Muscle layer of colon (tissue), 2 donors: ENCODE data around the gene LGALS9.

Source experiments
- H3K27ac ChIP-seq: one replicate; pipeline ENCODE4 v1.7.0; 2013; ENCODE audit warnings: low read depth, mild to moderate bottlenecking, low read length, moderate library complexity
- H3K27me3 ChIP-seq, 2 donors: one replicate each; pipeline ENCODE4 v1.7.0; 2013; ENCODE audit warnings: low read length in 2 of 2, mild to moderate bottlenecking in 2 of 2; ENCODE audit not compliant: insufficient read depth in 2 of 2, control insufficient read depth in 1 of 2
- H3K36me3 ChIP-seq: one replicate; pipeline ENCODE4 v1.7.0; 2013; ENCODE audit warnings: mild to moderate bottlenecking, low read length; ENCODE audit not compliant: insufficient read depth
- H3K4me1 ChIP-seq: one replicate; pipeline ENCODE4 v1.7.0; 2013; ENCODE audit warnings: mild to moderate bottlenecking, low read length; ENCODE audit not compliant: insufficient read depth
- H3K4me3 ChIP-seq, 2 donors: one replicate each; pipeline ENCODE4 v1.7.0; 2013; ENCODE audit warnings: low read length in 2 of 2, low read depth in 1 of 2, mild to moderate bottlenecking in 1 of 2, moderate library complexity in 1 of 2
- H3K9ac ChIP-seq: one replicate; pipeline ENCODE4 v1.7.0; 2013; ENCODE audit warnings: low read length
- H3K9me3 ChIP-seq: one replicate; pipeline ENCODE4 v1.7.0; 2013; ENCODE audit warnings: mild to moderate bottlenecking, low read length
- donor health status: abdominal sarcoma.
- donor health status: Adenocarcinoma of cecum.

LGALS9 gene

DNA sequence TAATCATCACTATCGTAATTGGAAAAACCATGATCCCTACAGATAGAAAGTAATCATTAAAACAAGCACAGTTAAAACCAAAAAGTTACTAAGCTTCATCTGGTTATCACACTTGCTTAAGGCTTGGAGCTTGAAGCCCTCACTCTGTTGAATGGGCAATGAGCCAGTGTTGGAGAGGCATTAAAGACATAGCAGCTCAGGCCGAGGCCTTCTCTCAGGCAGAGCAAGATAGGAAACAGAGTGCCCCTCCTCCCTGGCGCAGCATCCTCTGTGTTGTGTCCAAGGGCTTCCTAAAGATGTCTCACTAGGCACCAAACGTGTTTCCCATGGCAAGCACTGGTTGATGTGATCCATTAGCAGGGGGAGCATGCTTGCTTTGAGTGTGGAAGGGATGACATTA, 34.9 kb upstream of the LGALS9 start:
- Histone ChIP-seq H3K9me3 (no peaks in the 10 kb centered on the region), H3K27me3 (no peaks in the 10 kb centered on the region), H3K27ac (peak overlapping the region; percentile 32), H3K36me3 (peaks cover 27% of the 10 kb centered on the region), H3K9ac (no peak overlapping the region), H3K4me1 (peaks cover 12% of the 10 kb centered on the region), H3K4me3 (no peak overlapping the region)

DNA sequence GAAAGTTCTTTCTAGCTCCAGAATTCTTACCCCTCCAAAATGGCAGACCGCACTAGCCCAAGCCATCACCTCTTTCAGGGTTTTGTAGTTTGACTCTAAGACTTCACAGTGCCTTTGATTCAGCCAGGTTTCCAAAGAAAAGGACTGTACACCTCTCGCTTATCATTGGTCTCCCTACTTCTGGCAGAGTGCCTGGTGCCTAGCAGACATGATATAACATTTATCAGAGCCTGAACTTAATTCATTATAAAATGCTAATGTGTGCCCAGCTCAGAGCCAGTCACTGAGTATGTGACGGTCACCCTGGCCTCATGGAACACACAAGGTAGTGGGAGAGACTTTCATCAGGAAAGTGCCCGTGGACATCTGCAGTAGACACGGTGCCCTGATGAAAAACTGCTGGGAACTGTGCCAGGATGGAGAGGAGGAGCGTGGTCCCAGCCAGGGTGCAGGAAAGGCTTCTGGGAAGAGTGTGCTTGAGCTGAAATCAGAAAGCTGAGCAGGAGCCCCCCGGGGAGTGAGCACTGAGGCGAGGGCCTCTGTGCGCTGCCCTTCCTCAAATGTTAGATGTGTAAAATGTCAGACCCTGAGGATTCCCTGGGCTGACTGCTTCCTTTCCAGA, 34.3 kb upstream of the LGALS9 start:
- no peak overlapping the region for H3K4me3 ChIP-seq
- peaks cover 27% of the 10 kb centered on the region for H3K36me3 ChIP-seq
- H3K27me3 ChIP-seq: no peaks in the 10 kb centered on the region
- H3K9ac ChIP-seq: no peak overlapping the region
- peaks cover 17% of the 10 kb centered on the region for H3K4me1 ChIP-seq
- H3K27ac ChIP-seq: peak overlapping the region; percentile 32
- no peaks in the 10 kb centered on the region for H3K9me3 ChIP-seq

DNA sequence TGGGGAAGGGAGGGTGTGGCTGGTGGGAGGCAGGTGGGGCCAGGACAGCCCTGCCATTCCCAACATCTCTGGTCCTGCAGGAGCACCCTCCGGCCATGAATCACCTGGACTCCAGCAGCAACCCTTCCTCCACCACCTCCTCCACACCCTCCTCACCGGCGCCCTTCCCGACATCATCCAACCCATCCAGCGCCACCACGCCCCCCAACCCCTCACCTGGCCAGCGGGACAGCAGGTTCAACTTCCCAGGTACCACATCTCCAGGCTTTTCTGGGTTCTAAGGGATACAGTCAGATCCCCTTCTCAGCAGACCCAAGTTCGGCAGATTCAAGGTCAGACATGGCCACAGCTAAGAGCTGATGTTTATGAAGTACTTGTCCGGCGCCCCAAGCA, 33.8 kb upstream of the LGALS9 start:
- Histone ChIP-seq H3K27ac (no peak overlapping the region), H3K27me3 (no peaks in the 10 kb centered on the region), H3K9ac (no peak overlapping the region), H3K4me1 (peaks cover 20% of the 10 kb centered on the region), H3K9me3 (no peaks in the 10 kb centered on the region), H3K4me3 (no peak overlapping the region), H3K36me3 (peaks cover 27% of the 10 kb centered on the region)

DNA sequence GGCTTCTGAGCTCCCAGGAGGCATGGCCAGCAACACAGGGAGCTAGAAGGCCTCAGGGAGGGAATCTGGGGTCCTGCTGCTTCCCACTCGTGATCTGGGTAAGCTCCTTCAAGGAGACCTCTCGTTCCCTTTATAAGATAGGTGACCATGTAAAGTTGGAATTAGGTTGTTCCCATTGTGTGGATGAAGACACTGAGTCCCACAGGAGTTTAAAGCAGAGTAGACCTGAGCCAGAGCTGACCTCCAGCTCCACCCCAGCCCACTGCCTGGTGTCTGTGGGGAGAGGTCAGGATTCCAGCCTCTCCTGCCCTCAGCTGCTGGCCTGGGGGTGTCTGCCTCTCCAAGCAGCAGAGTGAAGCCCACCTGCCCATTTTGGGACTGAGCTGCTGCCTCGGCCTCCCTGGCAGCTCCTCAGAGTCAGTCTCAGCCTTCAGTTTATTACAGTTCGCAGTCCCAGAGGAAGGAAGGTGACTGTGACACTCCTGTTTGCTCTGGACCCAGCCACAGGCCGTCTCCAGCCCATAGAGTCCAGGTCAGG, 33.1 kb upstream of the LGALS9 start:
- no peak overlapping the region for H3K9ac ChIP-seq
- H3K4me3 ChIP-seq: no peak overlapping the region
- H3K27me3 ChIP-seq: no peaks in the 10 kb centered on the region
- peaks cover 24% of the 10 kb centered on the region for H3K36me3 ChIP-seq
- H3K27ac ChIP-seq: no peak overlapping the region
- no peaks in the 10 kb centered on the region for H3K9me3 ChIP-seq
- H3K4me1 ChIP-seq: peaks cover 20% of the 10 kb centered on the region

DNA sequence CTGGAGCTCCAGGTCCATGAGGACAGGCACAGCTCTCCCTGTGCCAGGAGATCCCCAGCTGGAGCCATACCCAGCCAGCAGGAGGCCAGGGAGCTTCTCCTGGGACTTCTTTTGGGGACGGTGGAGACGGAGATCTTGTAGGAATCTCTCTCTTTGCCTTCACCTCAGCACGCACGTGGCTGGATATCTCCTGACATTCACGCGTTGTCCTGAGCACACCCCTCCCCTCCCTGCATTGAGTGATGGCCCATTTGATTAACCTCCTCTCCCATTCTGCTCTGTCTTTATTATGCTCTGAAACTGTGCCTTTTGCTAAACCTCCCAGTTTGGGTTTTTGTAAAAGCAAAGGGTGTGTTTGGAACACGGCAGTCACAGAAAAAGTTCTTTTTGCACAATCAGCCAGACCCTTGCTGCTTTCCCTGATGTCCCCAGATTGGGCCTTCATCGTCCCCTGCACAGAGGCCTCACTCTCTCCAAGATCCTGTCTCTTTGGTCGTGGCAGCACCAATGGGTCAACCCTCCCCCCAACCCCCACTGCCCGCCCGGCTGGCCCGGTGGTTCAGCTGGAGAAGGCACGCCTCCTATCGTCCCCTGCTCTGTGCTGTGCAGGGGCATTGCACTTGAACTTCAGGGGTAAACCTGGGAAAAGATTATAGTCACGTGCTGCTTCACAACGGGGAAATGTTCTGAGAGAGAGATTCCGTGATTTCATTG, 32.5 kb upstream of the LGALS9 start:
- no peaks in the 10 kb centered on the region for H3K9me3 ChIP-seq
- no peaks in the 10 kb centered on the region for H3K27me3 ChIP-seq
- H3K4me1 ChIP-seq: peaks cover 20% of the 10 kb centered on the region
- H3K36me3 ChIP-seq: peaks cover 18% of the 10 kb centered on the region
- no peak overlapping the region for H3K4me3 ChIP-seq
- no peak overlapping the region for H3K9ac ChIP-seq
- H3K27ac ChIP-seq: no peak overlapping the region

DNA sequence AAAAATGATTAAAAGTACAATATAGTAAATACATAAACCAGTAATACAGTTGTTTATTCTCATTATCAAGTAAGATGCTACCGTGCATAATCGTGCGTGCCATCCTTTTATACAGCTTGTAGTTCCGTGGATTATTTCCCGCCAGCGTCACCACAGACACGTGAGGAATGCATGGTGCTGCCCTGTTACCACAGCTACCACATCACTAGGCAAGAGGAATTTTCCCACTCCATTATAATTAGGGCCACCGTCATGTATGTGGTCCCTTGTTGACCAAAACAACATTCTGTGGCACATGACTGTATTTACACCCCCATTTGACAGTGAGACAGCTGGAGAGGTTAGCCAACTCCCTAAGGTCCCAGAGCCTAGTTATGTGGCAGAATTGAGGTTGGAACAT, 30.5 kb upstream of the LGALS9 start:
- H3K4me1 ChIP-seq: peaks cover 19% of the 10 kb centered on the region
- H3K4me3 ChIP-seq: no peak overlapping the region
- H3K27ac ChIP-seq: no peak overlapping the region
- H3K36me3 ChIP-seq: peaks cover 37% of the 10 kb centered on the region
- H3K27me3 ChIP-seq: no peaks in the 10 kb centered on the region
- no peak overlapping the region for H3K9ac ChIP-seq
- no peaks in the 10 kb centered on the region for H3K9me3 ChIP-seq

DNA sequence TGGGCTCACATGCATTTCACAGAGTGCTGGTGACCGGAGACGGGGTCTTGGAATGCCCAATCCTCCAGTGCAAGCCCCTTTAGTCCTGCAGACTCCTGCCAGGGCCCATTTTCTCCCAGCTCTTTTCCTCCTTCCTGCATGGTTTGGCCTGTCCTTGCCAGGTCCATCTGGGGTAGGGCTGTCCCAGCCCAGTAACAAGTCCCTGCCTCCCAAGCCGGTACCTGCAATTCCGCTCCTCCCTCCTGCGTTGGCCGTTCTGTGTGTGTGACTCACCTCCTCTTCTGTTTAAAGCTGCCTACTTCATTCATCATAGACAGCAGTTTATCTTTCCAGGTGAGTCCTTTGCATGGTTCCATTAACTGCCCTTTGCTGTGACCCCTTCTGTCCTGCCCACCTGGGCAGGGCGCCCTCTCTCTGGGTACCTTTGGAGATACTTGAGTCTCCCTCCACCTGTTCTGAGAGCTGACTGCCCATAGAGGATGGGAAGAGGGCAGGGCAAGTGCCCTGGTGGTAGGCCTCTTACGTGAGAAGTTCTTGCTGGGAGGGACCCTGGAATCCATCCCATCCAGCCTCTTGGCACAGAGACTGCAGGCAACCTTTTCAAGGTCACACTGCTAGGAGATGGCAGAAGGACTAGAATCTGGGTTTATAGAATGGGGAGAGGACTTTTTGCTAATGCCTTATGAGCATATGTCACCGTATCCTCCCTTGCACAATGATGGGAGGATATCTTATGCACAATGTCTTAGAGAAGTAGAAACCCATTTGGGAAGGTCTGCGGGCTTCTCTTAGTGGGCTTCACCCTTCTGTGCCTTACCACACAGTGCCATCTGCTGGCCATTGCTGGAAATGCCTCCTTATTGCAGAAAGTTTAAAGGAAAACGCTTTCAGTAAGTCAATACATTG, 29.7 kb upstream of the LGALS9 start:
- H3K4me1 ChIP-seq: peaks cover 11% of the 10 kb centered on the region
- no peak overlapping the region for H3K27ac ChIP-seq
- H3K27me3 ChIP-seq: no peaks in the 10 kb centered on the region
- H3K9me3 ChIP-seq: no peaks in the 10 kb centered on the region
- no peak overlapping the region for H3K4me3 ChIP-seq
- H3K36me3 ChIP-seq: peaks cover 43% of the 10 kb centered on the region
- H3K9ac ChIP-seq: no peak overlapping the region

DNA sequence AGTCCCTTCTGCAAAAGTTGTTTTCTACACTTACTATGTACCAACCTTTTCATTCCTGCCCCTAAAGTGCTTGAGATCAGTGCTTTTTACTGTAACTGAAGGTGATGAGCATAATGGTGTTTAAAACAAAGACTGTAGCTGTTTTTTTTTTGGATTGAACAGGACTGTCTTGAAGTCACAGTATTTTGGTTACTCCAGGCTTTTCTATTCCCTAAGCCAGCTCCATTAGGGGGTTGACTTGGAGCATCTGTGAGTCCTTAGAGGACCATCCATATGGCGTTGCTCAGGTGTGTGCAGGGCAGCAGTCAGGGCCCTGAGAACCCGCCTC, 29.0 kb upstream of the LGALS9 start:
- Histone ChIP-seq H3K36me3 (peaks cover 44% of the 10 kb centered on the region), H3K4me1 (peaks cover 8% of the 10 kb centered on the region), H3K9me3 (no peaks in the 10 kb centered on the region), H3K27ac (no peak overlapping the region), H3K27me3 (no peaks in the 10 kb centered on the region), H3K9ac (no peak overlapping the region), H3K4me3 (no peak overlapping the region)

DNA sequence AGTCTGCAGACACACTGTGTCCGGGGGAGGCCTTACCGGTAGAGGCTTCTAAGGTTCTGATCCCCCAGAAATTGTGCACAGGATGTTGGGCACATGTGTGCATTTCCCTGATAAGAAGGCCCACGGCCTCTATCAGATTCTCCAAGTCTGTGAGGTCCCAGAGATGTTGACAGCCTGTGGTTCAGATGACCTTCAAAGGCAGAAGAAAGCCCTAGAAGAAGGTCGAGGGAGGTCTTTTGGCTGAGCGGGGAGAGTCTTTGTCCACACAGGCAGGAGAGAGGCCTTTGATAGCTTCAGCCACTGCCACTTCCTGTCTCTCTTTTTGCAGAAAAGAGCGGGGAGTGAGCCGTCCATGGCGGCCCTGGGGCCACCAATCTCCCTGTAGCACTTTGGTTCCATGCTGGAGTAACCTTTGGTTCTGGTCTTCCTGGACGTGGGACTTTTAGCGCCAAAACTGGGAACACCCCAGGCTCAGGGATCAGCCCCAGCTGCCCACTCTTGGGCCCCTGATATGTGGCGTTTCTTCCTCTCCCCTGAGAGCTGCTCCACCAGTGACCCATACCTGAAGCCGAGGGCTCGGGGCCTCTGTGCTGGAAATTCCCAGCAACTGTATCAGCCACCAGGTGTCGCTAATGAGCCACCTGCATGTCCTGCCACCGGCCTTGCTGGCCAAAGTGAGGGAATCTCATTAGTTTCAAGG, 28.1 kb upstream of the LGALS9 start:
- Histone ChIP-seq H3K9me3 (no peaks in the 10 kb centered on the region), H3K9ac (no peak overlapping the region), H3K4me3 (no peak overlapping the region), H3K27me3 (no peaks in the 10 kb centered on the region), H3K36me3 (peaks cover 46% of the 10 kb centered on the region), H3K4me1 (peaks cover 8% of the 10 kb centered on the region), H3K27ac (no peak overlapping the region)

DNA sequence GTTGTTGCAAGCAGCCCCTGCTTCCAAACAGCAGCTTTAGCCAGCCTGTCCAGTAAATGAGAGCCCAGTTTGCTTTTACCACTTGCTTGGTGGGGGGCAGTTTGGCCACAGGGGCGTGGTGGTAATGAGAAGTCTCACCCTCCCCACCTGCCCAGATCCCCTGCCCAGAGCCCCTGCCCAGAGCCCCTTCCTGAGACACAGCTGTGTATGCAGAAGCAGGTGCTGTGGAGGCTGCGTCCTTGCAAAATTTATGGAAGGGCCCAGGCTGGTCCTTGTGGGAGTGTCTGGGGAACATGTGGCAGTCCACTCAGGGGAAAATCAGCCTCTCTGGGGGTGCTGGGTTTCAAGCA, 27.6 kb upstream of the LGALS9 start:
- Histone ChIP-seq H3K27ac (no peak overlapping the region), H3K4me1 (peaks cover 8% of the 10 kb centered on the region), H3K27me3 (no peaks in the 10 kb centered on the region), H3K9me3 (no peaks in the 10 kb centered on the region), H3K4me3 (no peak overlapping the region), H3K36me3 (peaks cover 50% of the 10 kb centered on the region), H3K9ac (no peak overlapping the region)
